H1 (cell line): ENCODE measurements around the gene GALNT18. TPM values are rescaled to one million over a fixed set of nuclear protein-coding genes. Genes with fewer than 3 reads are reported as not detected.

Experiments used
- CBX8 ChIP-seq: fragments of 300-800, 300-1000 bp; sonication (generic); IDR thresholded peaks from 2 replicates; pipeline ENCODE4 v1.7.1; 2016; ENCODE audit warnings: low read depth, low read length, borderline replicate concordance
- CHD7 ChIP-seq: fragments of 300-600 bp; sonication (generic); IDR thresholded peaks from 2 replicates; pipeline ENCODE4 v1.7.1; 2012; ENCODE audit warnings: low read length, moderate library complexity, mild to moderate bottlenecking, inconsistent platforms; ENCODE audit not compliant: insufficient replicate concordance
- CREB1 ChIP-seq: IDR thresholded peaks from 2 replicates; pipeline ENCODE4 v1.6.1; 2012; ENCODE audit warnings: inconsistent platforms
- JUND ChIP-seq: IDR thresholded peaks from 2 replicates; pipeline ENCODE4 v1.6.1; 2011; ENCODE audit warnings: mild to moderate bottlenecking, improper control_type of control experiment, low read length
- POU5F1 ChIP-seq: IDR thresholded peaks from 2 replicates; pipeline ENCODE4 v1.6.1; 2011; ENCODE audit warnings: low read depth, mild to moderate bottlenecking, low read length, moderate library complexity
- RBBP5 ChIP-seq: IDR thresholded peaks from 2 replicates; pipeline ENCODE4 v1.7.1; 2012; ENCODE audit warnings: low read depth, mild to moderate bottlenecking, inconsistent platforms, low read length, moderate library complexity, borderline replicate concordance
- TAF7 ChIP-seq: optimal IDR thresholded peaks from 2 replicates; pipeline ENCODE3; 2011; ENCODE audit warnings: low read depth, mild to moderate bottlenecking, inconsistent platforms, low read length, moderate library complexity, borderline replicate concordance
- ZNF274 ChIP-seq: IDR thresholded peaks from 2 replicates; pipeline ENCODE4 v1.7.0; 2012; ENCODE audit warnings: low read length, borderline replicate concordance; ENCODE audit errors: extremely low read depth
- polyA plus RNA-seq, 7 experiments: library from polyadenylated mRNA; depleted of rRNA in 3 of 7; stranded (reverse) in 5 of 7; unstranded in 2 of 7; fragments of >200 nt in 5 of 7; fragments of 200-250 nt in 2 of 7; gene quantifications; 1 replicate in 5 of 7; 2 replicates in 1 of 7; 4 replicates in 1 of 7; pipeline versions ENCODE4 v1.2.1 to v1.2.3, GENCODE V29; 2011 to 2013; ENCODE audit warnings: missing spikeins in 2 of 7, mixed read lengths in 2 of 7
- total RNA-seq: library from RNA; stranded (reverse); fragmentation: NEBNext Ultra II Directional; extraction: Animal tissue kit (Norgen Biotek cat#: 25700); gene quantifications from 2 replicates; pipeline ENCODE4 v1.2.1, GENCODE V29; 2021

The GALNT18 gene
- total and polyA plus RNA-seq, 2 of the 8 experiments (the other 6 are each of a cell fraction or from before 2014, with no cell fraction given) = 6.0 to 9.4 TPM

GRCh38 chr11:11602011-11602410 is 19.8 kb downstream of the GALNT18 start (continued):
- TF ChIP-seq CHD7 (no peak), CREB1 (no peak), CBX8 (no peak), RBBP5 (no peak), POU5F1 (no peak), ZNF274 (no peak), JUND (no peak), TAF7 (no peak)
- TF ChIP-seq, all 59 proteins: peak for 0
